GM18498 (cell line): ENCODE results near the gene AGTR1.
"Not testable (repeated sequence)": the region's sequence is repeated elsewhere in the genome, so short reads cannot be mapped to it uniquely, and the experiment has no call there.

Experiments
- ATAC-seq: cut with Tn5 transposase; IDR thresholded peaks from one replicate; pipeline ENCODE4 v1.9.1; 2021; ENCODE audit warnings: mild to moderate bottlenecking, moderate library complexity; ENCODE audit not compliant: unreplicated experiment

Gene AGTR1

GRCh38 chr3:148757238-148758215 is 59.8 kb downstream of the AGTR1 start:
- ATAC-seq: no peak

- ATAC-seq: no peak
These were observed 60.7 kb downstream of the AGTR1 start for GRCh38 chr3:148758303-148758884.

- ATAC-seq: no peak
These were observed 61.7 kb downstream of the AGTR1 start for GRCh38 chr3:148759430-148759829.

GRCh38 chr3:148763156-148763680 is 65.5 kb downstream of the AGTR1 start:
- ATAC-seq: no peak

- no peak for ATAC-seq
These were observed 66.6 kb downstream of the AGTR1 start for GRCh38 chr3:148763986-148764935.

GRCh38 chr3:148772361-148772760 is 74.7 kb downstream of the AGTR1 start:
- no peak for ATAC-seq

GRCh38 chr3:148772835-148773234 is 75.1 kb downstream of the AGTR1 start:
- no peak for ATAC-seq

- no peak for ATAC-seq
These were observed 76.1 kb downstream of the AGTR1 start for GRCh38 chr3:148773805-148774204.

GRCh38 chr3:148778926-148779325 is 81.2 kb downstream of the AGTR1 start:
- ATAC-seq: no peak

- ATAC-seq: not testable (repeated sequence)
These were observed 87.3 kb downstream of the AGTR1 start for GRCh38 chr3:148785026-148785425.

- not testable (repeated sequence) for ATAC-seq
These were observed 88.5 kb downstream of the AGTR1 start for GRCh38 chr3:148786159-148786558.

- no peak for ATAC-seq
These were observed 91.4 kb downstream of the AGTR1 start for GRCh38 chr3:148789146-148789545.

GRCh38 chr3:148789906-148790305 is 92.2 kb downstream of the AGTR1 start:
- no peak for ATAC-seq

GRCh38 chr3:148790370-148790769 is 92.7 kb downstream of the AGTR1 start:
- no peak for ATAC-seq

GRCh38 chr3:148790851-148791735 is 93.4 kb downstream of the AGTR1 start:
- no peak for ATAC-seq

- ATAC-seq: no peak
These were observed 94.2 kb downstream of the AGTR1 start for GRCh38 chr3:148791920-148792319.

- no peak for ATAC-seq
These were observed 94.8 kb downstream of the AGTR1 start for GRCh38 chr3:148792516-148792915.
